ENCODE results near the gene PPIB. TPM values are rescaled to one million over a fixed set of nuclear protein-coding genes. Genes with fewer than 3 reads are reported as not detected.

The PPIB gene
- total RNA-seq, 1 donor from 2014 or later: 698 TPM

DNA sequence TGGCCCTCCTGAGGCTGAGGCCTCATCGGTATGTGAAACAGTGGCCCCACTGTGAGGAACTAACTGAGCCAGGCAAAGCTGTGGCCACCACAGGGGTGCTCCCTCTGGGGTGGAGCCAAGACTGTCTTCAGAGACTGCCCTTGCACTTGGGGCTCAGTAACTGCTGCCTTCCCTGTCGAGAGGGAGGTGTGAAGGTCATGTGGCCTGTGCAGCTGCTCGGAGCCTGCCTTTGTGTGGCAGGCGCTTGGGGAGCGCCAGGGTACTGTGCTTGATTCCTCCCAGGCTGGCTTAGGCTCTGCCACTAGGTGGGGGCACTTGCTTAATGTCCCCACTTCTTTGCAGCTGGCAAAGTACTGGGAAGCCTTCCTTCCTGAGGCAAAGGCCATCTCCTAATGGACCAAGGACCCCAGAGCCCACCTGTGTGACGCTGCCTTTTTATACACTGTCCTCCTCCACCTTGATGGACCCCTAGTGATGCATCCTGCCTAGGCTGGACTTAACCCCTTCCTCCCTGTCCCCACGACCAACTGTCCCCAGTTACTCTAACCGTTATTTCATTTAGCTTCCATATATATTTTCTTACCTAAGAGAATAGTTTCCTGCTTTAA lies 25.5 kb downstream of the PPIB start:
- Mint-ChIP-seq H3K27me3 (ENCODE audit: unreplicated experiment) (no peaks in the 10 kb centered on the region), H3K4me1 (ENCODE audit: unreplicated experiment) (no peaks in the 10 kb centered on the region), H3K4me3 (ENCODE audit: unreplicated experiment) (no peak overlapping the region), H3K36me3 (ENCODE audit: unreplicated experiment) (peaks cover 44% of the 10 kb centered on the region), H3K9me3 (ENCODE audit: unreplicated experiment) (no peaks in the 10 kb centered on the region), H3K27ac (ENCODE audit: unreplicated experiment) (no peak overlapping the region)
- peak; percentile 57 for DNase-seq (ENCODE audit: extremely low spot score, unreplicated experiment)
- TF ChIP-seq, protein P1, sequence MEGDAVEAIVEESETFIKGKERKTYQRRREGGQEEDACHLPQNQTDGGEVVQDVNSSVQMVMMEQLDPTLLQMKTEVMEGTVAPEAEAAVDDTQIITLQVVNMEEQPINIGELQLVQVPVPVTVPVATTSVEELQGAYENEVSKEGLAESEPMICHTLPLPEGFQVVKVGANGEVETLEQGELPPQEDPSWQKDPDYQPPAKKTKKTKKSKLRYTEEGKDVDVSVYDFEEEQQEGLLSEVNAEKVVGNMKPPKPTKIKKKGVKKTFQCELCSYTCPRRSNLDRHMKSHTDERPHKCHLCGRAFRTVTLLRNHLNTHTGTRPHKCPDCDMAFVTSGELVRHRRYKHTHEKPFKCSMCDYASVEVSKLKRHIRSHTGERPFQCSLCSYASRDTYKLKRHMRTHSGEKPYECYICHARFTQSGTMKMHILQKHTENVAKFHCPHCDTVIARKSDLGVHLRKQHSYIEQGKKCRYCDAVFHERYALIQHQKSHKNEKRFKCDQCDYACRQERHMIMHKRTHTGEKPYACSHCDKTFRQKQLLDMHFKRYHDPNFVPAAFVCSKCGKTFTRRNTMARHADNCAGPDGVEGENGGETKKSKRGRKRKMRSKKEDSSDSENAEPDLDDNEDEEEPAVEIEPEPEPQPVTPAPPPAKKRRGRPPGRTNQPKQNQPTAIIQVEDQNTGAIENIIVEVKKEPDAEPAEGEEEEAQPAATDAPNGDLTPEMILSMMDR (IDR thresholded peaks at IDR 0.05): no peak

DNA sequence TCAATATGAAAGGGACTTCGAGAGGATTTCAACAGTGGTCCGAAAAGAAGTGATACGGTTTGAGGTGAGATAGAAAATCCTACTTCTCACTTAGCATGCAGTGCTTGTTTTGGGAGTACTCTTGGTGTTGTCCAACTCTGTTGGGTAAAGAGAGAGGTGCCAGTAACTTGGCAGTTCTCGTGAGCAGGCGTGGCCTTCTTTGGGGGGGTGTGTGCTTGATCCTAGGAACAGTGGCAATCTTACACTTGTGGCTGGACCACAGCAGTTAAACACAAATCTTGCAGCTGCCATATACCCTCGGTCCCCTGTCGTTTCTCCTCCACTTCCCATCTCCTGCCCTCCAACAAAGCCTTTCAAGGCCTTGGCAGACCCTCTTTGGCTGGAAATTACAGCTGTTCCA lies 26.5 kb downstream of the PPIB start:
- Mint-ChIP-seq H3K4me1 (ENCODE audit: unreplicated experiment) (no peaks in the 10 kb centered on the region), H3K9me3 (ENCODE audit: unreplicated experiment) (no peaks in the 10 kb centered on the region), H3K4me3 (ENCODE audit: unreplicated experiment) (no peak overlapping the region), H3K27me3 (ENCODE audit: unreplicated experiment) (no peaks in the 10 kb centered on the region), H3K36me3 (ENCODE audit: unreplicated experiment) (peaks cover 45% of the 10 kb centered on the region), H3K27ac (ENCODE audit: unreplicated experiment) (no peak overlapping the region)
- peak; percentile 1 for DNase-seq (ENCODE audit: extremely low spot score, unreplicated experiment)
- TF ChIP-seq, protein P1 (IDR thresholded peaks at IDR 0.05): no peak

DNA sequence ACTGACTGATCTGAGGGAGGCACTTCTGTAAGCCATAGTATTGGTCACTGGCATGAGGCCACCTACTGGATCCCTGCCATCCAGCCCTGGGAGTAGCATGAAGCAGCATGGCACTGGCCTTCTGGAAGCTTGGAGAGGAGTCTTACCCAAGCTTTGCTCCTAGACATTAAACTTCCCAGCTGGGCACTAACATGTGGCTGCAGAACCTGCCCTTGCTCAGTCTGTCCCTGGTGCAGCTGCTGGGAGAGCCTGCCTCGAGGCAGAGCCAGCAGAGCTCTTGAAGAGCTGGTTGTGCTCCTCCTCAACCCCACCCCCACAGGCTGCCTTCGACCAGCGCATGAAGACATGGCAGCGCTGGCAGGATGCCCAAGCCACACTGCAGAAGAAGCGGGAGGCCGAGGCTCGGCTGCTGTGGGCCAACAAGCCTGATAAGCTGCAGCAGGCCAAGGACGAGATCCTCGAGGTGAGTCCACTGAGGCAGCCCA lies 28.4 kb downstream of the PPIB start:
- Mint-ChIP-seq H3K9me3 (ENCODE audit: unreplicated experiment) (no peaks in the 10 kb centered on the region), H3K36me3 (ENCODE audit: unreplicated experiment) (peaks cover 50% of the 10 kb centered on the region), H3K4me1 (ENCODE audit: unreplicated experiment) (no peaks in the 10 kb centered on the region), H3K4me3 (ENCODE audit: unreplicated experiment) (no peak overlapping the region), H3K27ac (ENCODE audit: unreplicated experiment) (no peak overlapping the region), H3K27me3 (ENCODE audit: unreplicated experiment) (no peaks in the 10 kb centered on the region)
- TF ChIP-seq, protein P1 (IDR thresholded peaks at IDR 0.05): no peak
- no peak for DNase-seq (ENCODE audit: extremely low spot score, unreplicated experiment)

DNA sequence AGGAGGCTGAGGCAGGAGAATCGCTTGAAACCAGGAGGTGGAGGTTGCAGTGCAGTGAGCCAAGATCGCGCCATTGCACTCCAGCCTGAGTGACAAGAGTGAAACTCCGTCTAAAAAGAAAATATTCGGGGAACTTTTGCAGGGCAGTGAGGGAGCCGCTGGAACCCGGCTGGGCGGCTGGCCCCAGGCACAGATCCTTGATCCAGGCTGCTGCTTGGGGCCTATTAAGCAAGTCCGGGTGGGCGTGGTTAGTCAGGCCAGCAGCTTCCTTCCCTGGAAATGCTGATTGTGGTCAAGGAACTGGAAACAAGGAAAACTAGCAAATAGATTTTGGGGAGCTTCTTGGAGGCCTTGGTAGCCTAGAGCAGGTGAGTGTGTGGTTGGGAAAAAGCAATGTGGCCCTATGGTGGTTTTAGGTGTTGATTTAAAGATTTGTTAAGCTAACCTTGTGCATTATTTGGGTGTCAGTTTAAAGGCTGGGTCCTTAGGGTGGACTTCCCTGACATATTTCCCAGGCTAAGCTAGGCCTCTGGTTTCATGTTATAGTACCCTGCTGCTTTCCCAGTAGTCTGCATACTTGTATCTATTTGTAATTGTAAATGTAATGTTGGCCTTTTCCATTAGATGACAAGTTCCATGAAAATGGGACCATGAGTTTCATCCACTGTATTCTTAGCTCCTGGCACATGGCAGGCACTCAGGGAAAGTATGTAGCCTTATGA lies 29.0 kb downstream of the PPIB start:
- H3K4me3 Mint-ChIP-seq (ENCODE audit: unreplicated experiment): no peak overlapping the region
- H3K36me3 Mint-ChIP-seq (ENCODE audit: unreplicated experiment): peaks cover 47% of the 10 kb centered on the region
- H3K9me3 Mint-ChIP-seq (ENCODE audit: unreplicated experiment): no peaks in the 10 kb centered on the region
- no peaks in the 10 kb centered on the region for H3K4me1 Mint-ChIP-seq (ENCODE audit: unreplicated experiment)
- no peak overlapping the region for H3K27ac Mint-ChIP-seq (ENCODE audit: unreplicated experiment)
- no peaks in the 10 kb centered on the region for H3K27me3 Mint-ChIP-seq (ENCODE audit: unreplicated experiment)
- no peak for DNase-seq (ENCODE audit: extremely low spot score, unreplicated experiment)
- TF ChIP-seq, protein P1 (IDR thresholded peaks at IDR 0.05): no peak

DNA sequence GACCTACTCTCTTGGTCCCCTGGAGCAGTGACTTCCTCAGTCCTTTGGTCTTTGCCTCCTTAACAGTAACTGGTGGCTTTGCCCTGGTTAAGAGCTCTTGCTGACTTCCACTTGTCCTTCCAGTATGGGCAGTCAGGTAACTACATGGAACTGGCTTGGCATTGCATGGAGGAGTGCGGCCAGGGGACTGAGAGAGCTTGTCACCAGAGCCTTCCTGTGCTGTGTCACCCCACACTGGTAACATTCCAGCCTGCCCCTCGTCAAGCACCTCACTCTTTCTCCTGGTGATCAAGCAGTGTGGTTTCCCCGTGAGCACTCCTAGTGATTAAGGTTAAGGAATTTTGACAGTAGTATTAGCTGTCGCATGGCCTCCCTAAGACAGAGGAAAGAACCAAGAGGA lies 30.6 kb downstream of the PPIB start:
- peaks cover 57% of the 10 kb centered on the region for H3K36me3 Mint-ChIP-seq (ENCODE audit: unreplicated experiment)
- no peaks in the 10 kb centered on the region for H3K27me3 Mint-ChIP-seq (ENCODE audit: unreplicated experiment)
- TF ChIP-seq, protein P1 (IDR thresholded peaks at IDR 0.05): no peak
- no peak for DNase-seq (ENCODE audit: extremely low spot score, unreplicated experiment)
- no peaks in the 10 kb centered on the region for H3K4me1 Mint-ChIP-seq (ENCODE audit: unreplicated experiment)
- no peaks in the 10 kb centered on the region for H3K9me3 Mint-ChIP-seq (ENCODE audit: unreplicated experiment)
- no peak overlapping the region for H3K4me3 Mint-ChIP-seq (ENCODE audit: unreplicated experiment)
- no peak overlapping the region for H3K27ac Mint-ChIP-seq (ENCODE audit: unreplicated experiment)
